COLO829 (cell line): ENCODE measurements around the gene ERC2.

Experiments
- DNase-seq: peaks from one replicate; pipeline ENCODE4 v3.0.0; 2012; ENCODE audit warnings: low spot score

The ERC2 gene

GRCh38 chr3:56366641-56367162 is 101.6 kb downstream of the ERC2 start:
- DNase-seq, result no peak

DNA sequence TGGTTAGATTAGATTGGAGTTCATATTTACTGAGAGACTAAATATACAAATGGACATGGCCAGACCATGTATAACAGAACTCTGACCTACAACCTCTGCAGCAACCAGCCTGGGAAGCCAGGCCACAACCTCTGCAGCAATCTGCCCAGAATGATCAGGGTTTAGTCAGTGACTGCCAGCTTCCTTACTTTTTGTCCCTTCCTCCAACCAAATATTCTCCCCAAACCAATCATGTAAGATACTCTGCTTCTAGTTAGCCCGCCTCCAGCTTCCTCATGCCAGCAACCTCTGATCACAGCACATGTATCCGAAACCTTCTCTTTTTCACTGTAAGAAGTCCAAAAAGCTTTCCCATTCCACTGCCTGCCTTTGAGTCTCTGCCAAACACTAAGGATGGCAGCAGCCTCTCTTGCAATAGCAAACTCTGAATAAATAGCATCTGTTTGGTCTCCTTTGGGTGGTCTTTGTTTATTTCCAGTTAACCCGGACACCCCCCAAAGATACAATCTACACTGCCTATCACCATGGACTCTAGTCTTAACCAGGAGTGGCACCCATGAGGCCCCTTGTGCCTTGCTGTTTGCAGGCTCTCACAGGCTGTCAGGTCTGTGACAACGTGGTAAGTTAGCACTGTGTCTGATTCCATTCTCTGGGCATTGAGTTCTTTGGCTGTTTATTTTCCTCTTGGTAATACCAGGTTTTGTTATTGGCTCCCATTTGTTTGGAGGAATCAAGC is 102.2 kb downstream of the ERC2 start:
- DNase-seq, result no peak

GRCh38 chr3:56364665-56365064 is 103.6 kb downstream of the ERC2 start:
- DNase-seq, result no peak

DNA sequence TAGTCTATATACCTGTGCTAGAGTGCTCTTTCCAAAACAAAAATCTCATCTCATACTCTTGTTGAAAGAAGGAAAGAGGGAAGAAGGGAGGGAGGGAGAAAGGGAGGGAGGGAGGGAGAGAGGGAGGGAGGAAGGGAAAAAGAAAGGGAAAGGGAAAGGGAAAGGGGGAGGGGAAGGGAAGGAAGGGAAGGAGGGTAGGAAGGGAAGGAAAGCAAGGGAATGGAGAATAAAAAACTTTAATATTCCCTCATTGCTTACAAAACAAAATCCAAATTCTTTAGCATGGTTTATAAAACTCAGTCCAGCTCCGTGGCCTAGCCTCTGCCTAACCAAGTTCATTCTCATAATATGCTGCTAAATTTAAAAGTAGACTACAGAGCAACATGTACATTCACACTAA is 104.5 kb downstream of the ERC2 start:
- DNase-seq, result no peak

- DNase-seq, result no peak
Observed at GRCh38 chr3:56361731-56362130, 106.5 kb downstream of the ERC2 start.

- no peak for DNase-seq
Observed at GRCh38 chr3:56357266-56357665, 111.0 kb downstream of the ERC2 start.

- DNase-seq, result no peak
Observed at GRCh38 chr3:56356808-56357207, 111.5 kb downstream of the ERC2 start.

GRCh38 chr3:56355570-56356185 is 112.6 kb downstream of the ERC2 start:
- no peak for DNase-seq

- DNase-seq, result no peak
Observed at GRCh38 chr3:56351537-56351936, 116.7 kb downstream of the ERC2 start.

GRCh38 chr3:56347219-56347871 is 120.9 kb downstream of the ERC2 start:
- peak; percentile 11 for DNase-seq

- no peak for DNase-seq
Observed at GRCh38 chr3:56342475-56342874, 125.8 kb downstream of the ERC2 start.

DNA sequence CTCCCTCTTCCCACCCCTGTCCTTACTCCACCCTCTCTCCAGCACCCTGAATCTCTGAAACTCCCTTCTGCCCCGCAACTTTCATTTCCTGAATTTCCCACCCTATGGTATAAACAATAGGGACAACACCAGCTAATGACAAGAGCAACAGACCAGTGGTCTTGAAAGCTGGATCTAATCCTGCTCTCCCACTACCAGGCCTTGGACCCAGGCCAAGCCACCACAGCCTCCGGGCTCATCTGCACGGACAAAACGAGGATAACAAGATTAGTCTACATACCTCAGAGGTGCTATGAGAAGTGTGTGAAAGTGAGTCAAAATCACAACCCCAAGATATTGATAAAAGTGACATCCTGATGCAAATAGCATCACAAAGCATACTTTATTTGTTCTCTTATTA is 128.6 kb downstream of the ERC2 start:
- DNase-seq, result no peak

- no peak for DNase-seq
Observed at GRCh38 chr3:56339244-56339643, 129.0 kb downstream of the ERC2 start.

DNA sequence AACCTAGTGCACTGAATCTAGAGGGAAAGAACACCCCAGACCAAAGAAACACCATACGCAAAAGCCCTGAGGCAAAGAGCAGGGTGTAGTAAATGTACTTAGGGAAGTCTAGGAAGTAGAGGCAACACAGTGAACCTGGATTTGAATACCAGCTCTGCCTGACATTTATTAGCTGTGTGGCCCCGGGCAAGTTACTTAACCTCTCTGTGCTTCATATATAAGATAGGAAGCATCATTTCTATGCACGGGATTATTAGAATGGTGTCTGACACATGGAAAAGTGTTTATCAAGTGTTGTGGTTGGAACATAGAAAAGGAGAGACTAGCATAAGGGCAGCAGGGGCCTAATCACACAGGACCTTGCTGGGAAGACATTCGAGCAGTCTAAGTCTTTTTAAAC is 132.2 kb downstream of the ERC2 start:
- DNase-seq, result no peak

- DNase-seq, result no peak
Observed at GRCh38 chr3:56324473-56324872, 143.8 kb downstream of the ERC2 start.

GRCh38 chr3:56323986-56324420 is 144.3 kb downstream of the ERC2 start:
- DNase-seq, result peak; percentile 13

GRCh38 chr3:56322862-56323261 is 145.4 kb downstream of the ERC2 start:
- no peak for DNase-seq

DNA sequence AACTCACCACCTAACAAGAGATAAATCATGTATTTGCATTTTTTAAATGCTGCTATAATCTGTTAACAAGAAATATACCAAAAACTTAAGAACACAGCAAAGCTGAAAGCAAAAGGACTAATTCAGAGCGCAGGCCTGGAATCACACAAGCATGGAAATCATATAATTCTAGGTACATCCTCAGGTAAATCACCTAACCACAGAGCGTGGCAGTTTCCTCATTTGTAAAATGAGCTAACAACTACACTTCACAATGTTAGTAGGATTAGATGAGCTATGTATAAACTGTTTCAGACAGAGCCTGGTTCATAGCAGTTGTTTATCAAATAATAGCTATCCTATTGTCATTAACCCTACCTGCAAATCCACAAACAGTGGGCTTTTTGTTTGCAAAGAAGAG is 146.4 kb downstream of the ERC2 start:
- no peak for DNase-seq

DNA sequence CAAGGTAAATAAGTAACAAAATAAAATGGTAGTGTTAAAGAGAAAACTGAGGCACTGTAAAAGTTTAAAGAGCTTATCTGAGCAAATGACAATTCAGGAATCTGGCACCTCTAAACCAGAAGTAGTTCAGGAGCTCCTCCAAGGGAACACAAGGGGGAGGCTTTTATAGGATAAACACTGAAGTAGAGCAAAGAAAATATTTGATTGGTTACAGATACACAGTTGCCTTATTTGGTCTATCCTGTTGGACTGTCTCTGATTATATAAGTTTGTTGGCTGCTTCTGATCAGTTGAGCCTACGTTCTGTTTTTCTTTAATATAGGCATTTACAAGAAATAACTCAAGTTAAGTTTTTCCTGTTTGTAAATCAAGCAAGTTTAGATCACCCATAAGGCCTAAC is 146.9 kb downstream of the ERC2 start:
- no peak for DNase-seq

GRCh38 chr3:56320883-56321282 is 147.4 kb downstream of the ERC2 start:
- DNase-seq, result no peak

DNA sequence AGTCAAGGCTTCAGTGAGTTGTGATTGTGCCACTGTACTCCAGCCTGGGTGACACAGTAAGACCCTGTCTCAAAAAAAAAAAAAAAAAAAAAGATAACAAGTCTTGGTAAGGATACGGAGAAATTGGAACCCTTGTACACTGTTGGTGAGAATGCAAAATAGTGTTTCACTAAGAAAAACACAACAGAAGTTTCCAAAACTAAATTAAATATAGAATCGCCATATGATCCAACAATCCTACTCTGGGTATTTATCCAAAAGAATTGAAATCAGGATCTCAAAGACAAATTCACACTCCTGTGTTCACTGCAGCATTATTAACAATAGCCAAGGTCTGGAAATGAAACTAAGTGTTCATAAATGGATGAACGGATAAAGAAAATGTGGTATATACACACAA is 149.4 kb downstream of the ERC2 start:
- no peak for DNase-seq

GRCh38 chr3:56316944-56317343 is 151.3 kb downstream of the ERC2 start:
- no peak for DNase-seq

DNA sequence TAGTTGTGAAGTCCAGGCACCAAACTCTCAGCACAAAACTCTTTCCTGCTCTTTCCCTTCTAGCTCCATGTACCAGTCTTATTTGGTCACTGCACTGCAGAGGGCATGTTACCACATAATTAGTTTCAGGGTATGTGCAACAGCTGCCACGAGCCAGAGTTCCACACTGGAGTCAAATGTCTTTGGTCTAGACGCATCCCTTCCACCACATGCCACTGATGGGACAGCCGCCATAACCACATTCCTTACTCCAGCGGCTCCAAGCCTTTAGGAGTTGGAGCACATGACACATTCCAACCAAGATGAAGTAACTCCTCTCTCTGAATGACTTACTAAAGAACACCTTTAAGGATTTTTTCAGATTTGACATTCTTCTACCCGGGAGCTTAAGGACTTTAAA is 153.4 kb downstream of the ERC2 start:
- no peak for DNase-seq
